Iris pigment epithelial cell (primary cell): Measurements from ENCODE around the gene DAZL.

Source experiments
- DNase-seq: peaks from one replicate; pipeline ENCODE4 v3.0.0-alpha.2; 2011; ENCODE audit warnings: low read depth

DAZL gene

GRCh38 chr3:16543242-16543864 lies 61.9 kb downstream of the DAZL start:
- no peak for DNase-seq

GRCh38 chr3:16538507-16538906 lies 66.7 kb downstream of the DAZL start:
- DNase-seq: no peak

GRCh38 chr3:16536996-16537395 lies 68.2 kb downstream of the DAZL start:
- DNase-seq: no peak
